Activated T-helper 9 cell treated with anti-CD3 and anti-CD28 coated beads, Interleukin-2, amount 50 U/mL, for 16 hours (primary cell): ENCODE data around the gene NCOA5.

Experiments
- DNase-seq: peaks from one replicate; pipeline ENCODE4 v3.0.0-alpha.2; 2020; ENCODE audit warnings: low read depth

The NCOA5 gene

DNA sequence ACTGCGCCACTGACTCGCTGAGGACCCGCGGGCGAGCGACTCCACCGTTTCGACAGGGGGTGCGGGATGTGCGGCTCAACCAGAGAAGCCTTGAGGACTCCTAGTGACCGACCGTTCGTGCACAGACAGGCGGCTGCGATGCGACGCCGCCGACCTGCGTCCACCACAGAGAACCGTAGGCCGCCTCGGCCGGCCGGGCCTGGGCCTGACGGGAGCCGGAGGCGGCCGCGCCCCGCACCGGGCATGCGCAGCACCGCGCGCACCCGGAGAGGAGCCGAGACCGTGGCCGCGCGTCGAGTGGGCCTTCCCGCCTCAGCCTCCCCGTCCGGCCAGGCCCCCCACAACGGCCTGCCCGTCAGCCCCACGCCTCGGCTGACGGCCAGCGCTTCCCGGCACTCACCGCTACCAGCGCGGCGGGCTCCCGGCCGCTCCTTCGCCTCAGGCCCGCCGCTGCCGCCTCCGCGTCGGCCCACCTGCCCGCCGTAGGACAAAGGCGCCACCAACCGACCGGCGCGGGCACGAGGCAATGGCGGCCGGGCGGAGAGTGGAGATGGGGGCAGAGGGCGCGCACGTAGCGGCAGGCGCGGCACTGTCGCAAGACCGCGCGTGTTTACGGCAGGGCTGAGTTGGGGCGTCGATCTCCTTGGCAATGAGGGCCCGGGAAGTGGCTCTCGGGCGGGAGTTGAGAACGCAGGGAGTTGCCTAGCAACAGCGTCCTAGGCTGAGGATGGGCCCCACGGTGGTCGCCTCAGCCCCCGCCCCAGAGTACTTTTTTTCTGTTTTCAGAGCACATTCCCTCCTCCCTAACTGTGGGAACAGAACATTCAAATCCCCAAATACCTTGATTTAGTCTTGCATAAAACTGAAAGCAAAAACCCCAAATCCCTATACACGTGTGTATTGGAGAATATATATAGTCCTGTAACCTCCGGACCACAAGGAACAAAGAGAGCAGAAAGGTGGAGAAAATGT lies at the start of gene NCOA5:
TSS of gene NCOA5 (minus strand) at position 546 of the 972 bp plus-strand sequence. CDS start 10,538 bp downstream, outside the sequence.
- peak; percentile 91 for DNase-seq

DNA sequence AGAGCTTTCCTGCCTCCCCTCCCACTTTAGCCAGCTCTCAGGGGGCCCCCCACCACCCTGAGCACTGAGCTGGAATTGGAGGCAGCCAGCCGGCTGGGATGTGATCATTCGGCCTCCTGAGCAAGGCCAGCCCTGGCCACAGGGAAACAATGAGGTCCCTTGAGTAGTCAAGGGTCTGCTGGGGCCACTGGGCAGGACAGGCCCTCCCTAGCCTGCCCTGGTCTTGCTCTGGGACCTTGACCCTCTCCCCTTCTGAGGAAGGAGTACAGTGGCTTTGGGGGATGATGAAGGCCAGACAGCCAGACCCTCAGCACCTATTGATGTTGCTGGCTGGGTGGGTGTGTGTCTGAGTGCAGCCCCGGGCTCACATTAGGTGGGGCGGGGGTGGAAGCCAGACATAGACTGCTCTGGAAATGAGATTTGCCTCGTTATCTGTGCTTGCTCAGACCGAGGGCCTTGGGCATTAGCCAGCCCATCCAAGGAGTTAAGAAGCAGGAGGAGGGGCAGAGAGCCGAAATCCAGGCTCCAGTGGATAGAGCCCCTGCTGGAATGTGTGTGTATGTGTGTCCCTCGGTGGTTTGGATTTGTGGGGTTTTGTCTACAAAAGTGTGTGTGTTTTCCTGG lies 49.6 kb upstream of the NCOA5 start:
- no peak for DNase-seq

DNA sequence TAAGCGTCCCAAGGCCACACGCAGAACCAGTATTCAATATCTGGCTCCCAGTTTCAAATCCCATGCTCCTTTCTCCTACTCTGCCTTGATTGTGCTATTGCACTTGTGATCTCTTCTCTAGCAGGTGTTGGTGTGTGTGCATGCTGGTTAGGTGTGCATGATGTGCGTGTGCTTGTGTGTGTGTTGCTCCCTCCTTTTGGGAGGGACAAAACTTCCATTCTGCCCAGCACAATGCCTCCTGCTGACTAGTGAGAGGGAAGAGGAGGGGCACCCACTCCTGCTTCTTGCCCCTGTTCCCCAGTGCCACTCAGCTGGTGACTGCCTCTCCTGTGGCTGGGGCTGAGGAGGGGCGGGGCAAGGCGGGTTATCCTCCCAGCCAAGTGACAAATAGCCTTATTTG lies 48.1 kb upstream of the NCOA5 start:
- DNase-seq: no peak

DNA sequence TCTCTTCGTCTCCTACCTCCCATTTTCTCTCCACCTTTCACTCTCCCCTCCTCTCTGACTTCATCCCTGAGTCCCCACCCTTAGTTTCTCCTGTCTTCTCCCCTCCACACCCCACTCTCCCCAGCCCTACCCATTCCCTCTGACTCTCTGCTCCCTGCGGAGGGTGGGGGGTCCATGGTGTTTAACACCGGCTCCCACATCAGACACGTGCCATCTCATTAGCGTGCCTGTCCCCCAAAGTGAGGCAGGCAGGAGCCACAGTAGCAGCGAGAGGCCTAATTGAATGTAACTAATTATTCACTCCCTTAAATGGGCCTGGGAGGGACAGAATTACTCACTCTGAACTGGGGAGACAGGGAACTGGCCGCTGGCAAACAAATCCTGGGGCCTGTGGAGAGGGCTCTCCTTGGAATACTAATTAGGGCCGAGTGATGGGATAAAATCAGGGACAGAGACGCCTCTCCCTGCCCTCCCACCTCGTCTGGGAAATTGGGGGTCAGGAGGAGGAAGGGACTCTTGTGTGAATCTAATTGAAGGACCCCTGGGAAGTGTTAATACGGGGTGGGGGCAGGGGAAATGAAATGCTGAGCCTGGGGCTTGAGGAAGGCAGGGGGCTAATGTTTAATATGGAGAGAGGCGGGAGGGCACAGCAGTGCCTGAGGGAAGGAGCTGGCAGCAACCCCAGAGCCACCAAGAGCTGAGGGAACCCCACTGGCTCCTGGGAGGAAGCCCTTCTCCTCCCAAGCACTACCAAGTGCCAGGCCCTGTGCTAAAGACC lies 46.3 kb upstream of the NCOA5 start:
- no peak for DNase-seq

DNA sequence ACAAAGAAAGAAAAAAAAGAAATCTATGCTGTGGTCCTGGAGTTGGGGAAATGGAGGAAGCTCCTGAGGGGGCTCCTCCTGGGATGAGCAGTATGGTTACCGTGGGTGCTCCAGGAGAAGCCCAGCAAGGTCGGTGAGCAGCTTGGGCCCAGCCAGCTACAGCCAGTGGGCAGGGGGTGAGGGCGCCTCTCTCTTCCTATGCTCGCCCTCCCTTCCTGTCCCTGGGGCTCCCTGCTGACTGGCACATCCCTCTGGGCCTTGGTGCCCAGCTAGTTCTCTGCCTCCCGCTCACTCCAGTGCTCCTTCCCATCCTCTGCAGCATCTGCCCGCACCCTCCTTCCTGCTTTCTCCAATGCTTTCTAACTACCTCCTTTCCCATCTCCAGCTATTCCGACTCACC lies 45.0 kb upstream of the NCOA5 start:
- no peak for DNase-seq

DNA sequence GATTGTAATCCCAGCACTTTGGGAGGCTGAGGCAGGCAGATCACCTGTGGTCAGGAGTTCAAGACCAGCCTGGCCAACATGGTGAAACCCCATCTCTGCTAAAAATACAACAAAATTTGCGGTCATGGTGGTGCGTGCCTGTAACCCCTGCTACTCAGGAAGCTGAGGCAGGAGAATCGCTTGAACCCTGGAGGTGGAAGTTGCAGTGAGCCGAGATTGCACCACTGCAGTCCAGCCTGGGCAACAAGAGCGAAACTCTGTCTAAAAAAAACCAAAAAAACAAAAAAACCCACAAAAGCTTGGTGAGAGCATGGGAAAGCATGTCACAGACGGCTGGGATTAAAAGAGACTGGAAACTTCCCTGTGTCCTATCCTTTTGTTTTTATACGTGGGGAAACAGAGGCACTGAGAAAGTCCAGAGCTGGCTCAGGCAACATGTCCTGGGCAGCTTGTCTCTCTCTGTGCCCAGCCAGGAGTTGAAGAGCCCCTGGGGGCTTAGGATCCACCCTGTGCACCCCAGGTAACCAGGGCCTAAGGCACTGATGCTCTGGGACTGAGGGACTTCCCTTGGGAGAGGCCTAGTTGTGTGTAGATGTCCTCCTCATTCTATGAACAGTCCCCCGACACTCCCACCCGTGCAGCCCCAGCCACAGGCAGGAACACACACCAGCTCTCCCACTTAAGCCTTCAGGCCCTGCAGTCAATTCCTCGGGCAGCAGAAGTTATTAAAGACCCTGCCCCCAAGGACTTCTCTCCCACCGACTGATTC lies 44.3 kb upstream of the NCOA5 start:
- no peak for DNase-seq

GRCh38 chr20:46132705-46133120 lies 43.0 kb upstream of the NCOA5 start:
- peak; percentile 35 for DNase-seq

DNA sequence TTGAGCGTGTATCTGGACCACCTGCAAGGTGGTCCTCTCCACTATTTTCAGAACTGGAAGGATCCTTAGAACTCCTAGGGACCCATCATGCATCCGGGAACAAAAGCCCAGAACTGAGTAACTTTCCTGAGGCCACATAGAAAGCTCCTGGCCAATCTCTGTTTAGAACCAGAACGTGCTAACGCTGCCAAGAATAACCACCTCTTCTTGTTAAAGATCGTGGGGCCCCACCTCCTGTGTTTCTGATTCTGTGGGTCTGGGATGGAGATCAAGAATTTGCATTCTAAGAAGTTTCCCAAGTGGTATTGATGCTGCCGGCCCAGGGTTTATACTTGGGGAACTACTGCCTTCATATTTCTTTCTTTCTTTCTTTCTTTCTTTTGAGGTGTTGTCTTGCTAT lies 41.6 kb upstream of the NCOA5 start:
- DNase-seq: no peak

DNA sequence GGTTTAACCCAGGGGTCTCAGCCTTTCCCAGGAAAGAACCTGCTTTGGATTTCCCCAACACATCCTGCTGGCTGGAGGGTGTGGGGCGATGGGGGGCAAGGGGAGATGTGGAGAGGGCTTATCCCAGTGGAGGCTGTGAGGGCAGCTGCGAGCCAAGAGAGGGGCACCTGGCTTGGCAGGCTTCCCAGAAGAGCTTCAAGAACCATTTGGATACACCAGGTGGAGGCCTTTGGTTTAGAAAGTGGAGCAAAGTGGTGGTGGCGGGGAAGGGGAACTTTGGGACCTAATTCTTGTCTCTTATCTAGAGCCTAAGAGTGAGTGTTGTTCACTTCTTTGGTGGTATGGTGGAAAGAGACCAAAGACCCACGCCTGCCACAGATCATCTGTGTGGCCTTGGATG lies 40.8 kb upstream of the NCOA5 start:
- no peak for DNase-seq

- no peak for DNase-seq
Measured at GRCh38 chr20:46129955-46130481, 40.3 kb upstream of the NCOA5 start.

DNA sequence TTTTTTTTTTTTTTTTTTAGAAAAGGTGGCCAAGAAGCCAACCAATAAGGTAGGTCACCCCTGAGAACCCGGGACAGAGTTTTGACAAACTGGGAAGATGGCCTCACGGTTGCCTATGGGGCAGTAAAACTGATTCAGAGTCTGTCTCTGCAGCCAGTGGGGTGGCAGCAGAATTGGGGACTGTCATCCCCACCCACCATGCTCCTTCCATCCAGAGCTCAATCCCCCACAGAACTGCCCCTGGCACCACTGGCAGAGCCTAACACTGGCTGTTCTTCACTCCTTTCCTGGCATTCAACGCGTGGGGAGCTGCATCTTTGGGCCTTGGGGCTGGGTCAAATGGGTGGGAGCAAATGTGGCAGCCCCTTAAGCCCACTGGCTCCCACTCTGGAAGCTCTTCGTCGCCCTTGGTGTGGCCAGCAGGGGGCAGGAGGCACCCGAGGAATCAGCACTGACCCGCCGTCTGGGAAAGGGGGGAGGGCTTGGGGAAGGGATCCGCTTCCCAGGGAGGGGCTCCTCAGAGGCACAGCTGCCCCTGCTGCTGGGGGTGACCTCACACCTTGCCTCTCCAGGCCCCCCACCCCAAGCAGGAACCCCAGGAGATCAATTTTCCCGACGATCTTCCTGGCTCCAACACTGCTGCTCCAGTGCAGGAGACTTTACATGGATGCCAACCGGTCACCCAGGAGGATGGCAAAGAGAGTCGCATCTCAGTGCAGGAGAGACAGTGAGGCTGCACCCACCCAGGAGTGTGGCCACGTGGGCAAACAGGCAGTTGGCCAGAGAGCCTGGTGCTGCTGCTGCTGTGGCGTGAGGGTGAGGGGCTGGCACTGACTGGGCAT lies 38.8 kb upstream of the NCOA5 start:
- no peak for DNase-seq

GRCh38 chr20:46127396-46128010 lies 37.7 kb upstream of the NCOA5 start:
- no peak for DNase-seq

DNA sequence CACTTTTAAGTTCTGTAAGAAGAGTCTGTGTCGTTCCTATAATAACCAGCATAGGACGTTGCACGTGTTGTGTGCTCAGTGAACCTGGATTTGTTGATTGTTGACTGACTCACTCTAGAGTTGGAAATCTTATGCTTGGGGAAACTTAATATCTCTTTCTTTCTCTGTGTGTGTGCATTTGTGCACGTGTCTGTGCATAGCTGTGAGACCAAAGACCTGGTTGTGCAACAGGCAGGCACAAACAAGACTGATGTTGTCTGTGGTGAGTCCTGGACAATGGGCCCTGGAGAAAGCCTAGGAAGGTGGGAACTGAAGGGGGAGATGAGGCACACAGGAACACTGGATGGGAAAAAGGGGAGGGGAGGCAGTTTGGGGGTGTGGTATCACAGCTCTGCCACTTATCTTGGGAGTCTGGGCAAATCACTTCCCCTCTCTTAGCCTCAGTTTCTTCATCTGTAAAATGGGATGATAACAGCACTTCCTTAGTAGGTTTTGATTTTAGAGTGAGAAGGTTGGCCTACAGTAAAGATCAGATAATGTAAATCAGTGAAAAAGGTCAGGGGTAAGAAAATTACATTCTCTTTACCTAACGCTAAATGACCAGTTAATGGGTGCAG lies 36.8 kb upstream of the NCOA5 start:
- no peak for DNase-seq

DNA sequence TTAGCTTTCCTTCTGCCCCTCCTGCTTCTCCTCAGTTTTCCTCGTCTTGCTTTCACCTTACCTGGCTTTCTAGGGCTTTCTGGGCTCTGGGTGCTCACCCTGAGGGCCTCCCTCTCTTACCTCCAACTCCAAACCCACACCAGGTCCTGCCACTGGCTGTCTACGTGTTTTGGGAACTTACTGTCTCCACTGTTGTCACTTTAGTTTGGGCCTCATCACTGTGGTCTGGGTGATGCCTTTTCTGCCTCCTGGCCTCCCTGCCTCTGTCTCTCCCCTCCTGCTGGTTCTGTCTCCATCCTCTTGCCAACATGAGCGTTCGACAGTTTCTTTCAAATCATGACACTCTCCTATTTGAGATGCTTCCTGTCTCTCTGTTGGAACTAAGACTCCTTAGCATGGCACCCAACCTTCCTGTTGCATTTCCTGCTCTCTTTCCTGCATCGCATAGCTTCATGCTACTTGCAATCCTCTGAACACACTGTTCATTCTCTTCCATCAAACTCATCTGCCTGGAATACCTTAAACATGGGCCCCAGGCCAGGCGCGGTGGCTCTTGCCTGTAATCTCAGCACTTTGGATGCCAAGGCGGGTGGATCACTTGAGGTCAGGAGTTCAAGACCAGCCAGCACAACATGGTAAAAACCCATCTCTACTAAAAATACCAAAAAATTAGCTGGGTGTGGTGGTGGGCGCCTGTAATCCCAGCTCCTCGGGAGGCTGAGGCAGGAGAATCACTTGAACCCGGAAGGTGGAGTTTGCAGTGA lies 33.9 kb upstream of the NCOA5 start:
- DNase-seq: no peak

DNA sequence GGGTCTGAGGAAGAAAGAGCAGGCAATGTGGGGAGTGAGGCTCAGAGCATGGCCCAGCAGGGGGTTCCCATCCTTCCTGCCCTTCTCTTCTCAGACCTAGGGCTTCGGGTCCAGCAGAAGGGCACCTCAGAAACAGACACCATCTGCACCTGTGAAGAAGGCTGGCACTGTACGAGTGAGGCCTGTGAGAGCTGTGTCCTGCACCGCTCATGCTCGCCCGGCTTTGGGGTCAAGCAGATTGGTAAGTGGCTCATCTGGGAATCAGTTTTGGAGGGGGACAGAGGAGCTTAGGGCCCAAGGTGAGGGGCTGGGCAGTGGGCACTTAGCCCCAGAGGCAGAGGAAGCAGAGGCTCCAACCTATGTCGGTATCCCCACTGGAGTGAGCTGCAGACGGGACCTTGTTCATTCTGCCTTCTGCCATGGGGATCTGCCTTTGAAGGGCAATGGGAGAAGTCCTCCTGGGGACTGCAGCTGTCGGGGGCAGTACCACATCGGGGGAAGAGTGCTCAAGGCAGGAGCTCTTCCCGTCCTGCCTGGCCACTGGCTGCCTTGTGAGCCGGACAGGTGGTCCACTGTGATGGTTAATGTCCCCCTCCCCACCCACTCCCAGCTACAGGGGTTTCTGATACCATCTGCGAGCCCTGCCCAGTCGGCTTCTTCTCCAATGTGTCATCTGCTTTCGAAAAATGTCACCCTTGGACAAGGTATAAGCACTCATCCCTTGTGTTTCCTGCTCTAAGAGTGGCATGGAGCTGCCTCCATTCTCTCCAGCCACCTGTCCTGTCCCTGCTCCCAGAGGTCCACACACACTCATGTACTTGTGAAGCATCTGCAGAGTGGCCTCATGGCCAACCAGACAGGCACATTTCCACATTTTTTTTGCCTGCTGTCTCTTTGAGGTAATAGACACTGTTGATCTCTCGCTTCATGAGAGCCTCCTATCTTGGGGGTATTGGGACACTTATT lies 33.0 kb upstream of the NCOA5 start:
- no peak for DNase-seq

DNA sequence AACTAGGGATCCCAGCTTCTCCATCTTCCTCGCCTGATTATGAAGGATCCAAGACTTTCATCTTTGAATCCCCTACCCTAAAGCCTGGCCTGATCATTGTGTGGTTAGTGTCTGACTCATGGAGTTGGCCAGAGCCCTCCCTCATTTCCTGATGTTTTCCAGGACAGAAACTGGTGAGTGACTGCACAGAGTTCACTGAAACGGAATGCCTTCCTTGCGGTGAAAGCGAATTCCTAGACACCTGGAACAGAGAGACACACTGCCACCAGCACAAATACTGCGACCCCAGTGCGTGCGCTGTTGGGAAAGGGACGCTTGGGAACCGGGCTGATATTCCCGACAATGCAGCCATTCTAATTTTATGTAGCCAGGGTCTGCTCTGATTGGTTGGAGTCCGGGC lies 32.3 kb upstream of the NCOA5 start:
- no peak for DNase-seq

- DNase-seq: no peak
Measured at GRCh38 chr20:46121184-46121930, 31.6 kb upstream of the NCOA5 start.
